A549 (cell line): ENCODE measurements around the gene SHE.

Source experiments
- CEBPB ChIP-seq, 2 experiments: fragments of >200 bp in 1 of 2; sonication (Bioruptor Twin) in 1 of 2; formaldehyde crosslinking in 1 of 2; IDR thresholded peaks; 2 replicates each; pipeline ENCODE4 v1.6.1; 2012 to 2016
- CHD4 ChIP-seq: fragments of 200-600 bp; sonication (generic); IDR thresholded peaks from 2 replicates; pipeline ENCODE4 v1.6.1; 2016; ENCODE audit warnings: antibody characterized with exemption, mild to moderate bottlenecking, borderline replicate concordance
- CTCF ChIP-seq: fragments of >200 bp; sonication (Bioruptor Twin); formaldehyde crosslinking; IDR thresholded peaks from 3 replicates; pipeline ENCODE4 v1.5.1; 2016
- MAX ChIP-seq: IDR thresholded peaks from 2 replicates; pipeline ENCODE4 v1.6.1; 2012
- MAZ ChIP-seq: fragments of 150-350 bp; IDR thresholded peaks from 2 replicates; pipeline ENCODE4 v1.6.1; 2014; ENCODE audit warnings: antibody characterized with exemption, low read depth, low read length, borderline replicate concordance
- PBX3 ChIP-seq: IDR thresholded peaks from 2 replicates; pipeline ENCODE4 v1.6.1; 2012
- POLR2A ChIP-seq: IDR thresholded peaks from 2 replicates; pipeline ENCODE4 v1.6.1; 2012; ENCODE audit warnings: mild to moderate bottlenecking, low read length
- SMC3 ChIP-seq: fragments of >200 bp; sonication (Bioruptor Twin); formaldehyde crosslinking; IDR thresholded peaks from 3 replicates; pipeline ENCODE4 v1.6.1; 2018; ENCODE audit warnings: inconsistent platforms
- SREBF2 ChIP-seq: fragments of 450-650 bp; IDR thresholded peaks from 2 replicates; pipeline ENCODE4 v1.6.1; 2014; ENCODE audit warnings: mild to moderate bottlenecking, moderate library complexity

DNA sequence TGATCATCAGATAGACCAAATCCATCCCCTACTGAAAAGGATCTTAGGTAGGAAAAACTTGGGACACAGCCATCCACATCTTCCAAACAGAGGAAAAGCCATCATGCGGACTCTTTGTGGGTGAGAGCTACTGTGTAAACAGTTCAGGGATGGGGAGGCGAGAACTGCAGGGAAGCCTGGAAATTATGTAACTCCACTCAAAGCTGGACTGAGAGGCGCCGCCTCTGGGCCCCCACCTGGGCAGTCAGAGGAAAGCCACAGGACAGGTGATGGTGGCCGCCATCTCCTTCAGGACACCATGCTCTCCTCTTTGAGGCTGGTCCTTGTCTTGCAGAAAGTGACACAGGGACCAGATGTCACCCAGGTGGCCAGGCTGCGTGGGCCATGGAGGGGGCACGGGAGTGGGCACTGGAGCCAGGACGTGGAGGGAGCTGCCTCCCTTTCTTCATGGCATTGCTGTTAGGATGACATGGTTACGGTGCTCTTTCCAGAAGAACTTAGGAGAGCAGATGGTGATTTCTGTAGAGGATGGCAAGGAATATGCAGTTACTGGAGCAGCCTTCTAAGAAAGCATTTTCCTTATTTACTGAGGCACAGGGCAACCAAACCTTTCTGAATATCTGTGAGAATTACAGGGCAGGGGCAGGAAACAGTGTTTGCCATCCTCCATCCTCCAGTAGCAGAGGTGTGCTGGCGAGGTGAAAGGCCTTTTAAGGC lies 32.2 kb downstream of the SHE start:
- TF ChIP-seq CTCF (no peak), CHD4 (no peak), MAX (no peak), POLR2A (no peak), PBX3 (no peak), MAZ (no peak), SREBF2 (no peak), SMC3 (no peak), CEBPB (IDR thresholded peaks at IDR 0.05) (no peak)
